A673 (cell line): ENCODE measurements around the gene FAM13A. TPM values are rescaled to one million over a fixed set of nuclear protein-coding genes. Genes with fewer than 3 reads are reported as not detected.

Experiments used
- BruUV-seq: library from RNA; stranded (reverse); fragments of 400-500 nt; replicated peaks from 2 replicates; lab custom pipeline; 2021; lab: Mats Ljungman, UMichigan
- CTCF ChIA-PET: fragments of 300-600 bp; sonication (Branson Sonifier 250); formaldehyde crosslinking; loops from one replicate; lab custom pipeline; 2022; ENCODE audit warnings: antibody characterized with exemption; lab: Charles Lee
- POLR2A ChIA-PET: fragments of 300-600 bp; sonication (Branson Sonifier 250); formaldehyde crosslinking; loops from one replicate; lab custom pipeline; 2022; ENCODE audit warnings: antibody characterized with exemption; ENCODE audit not compliant: low non-redundant PET; lab: Charles Lee
- DNase-seq: peaks from one replicate; pipeline ENCODE4 v3.0.0-alpha.2; 2015; ENCODE audit warnings: low spot score
- H3K27ac ChIP-seq: fragments of 200-600 bp; sonication (generic); 2 replicates; pipeline ENCODE4 v1.5.1; 2016; ENCODE audit warnings: mixed run types, low read depth, mild to moderate bottlenecking, mixed read lengths, antibody characterized with exemption, low read length; ENCODE audit not compliant: poor library complexity, severe bottlenecking
- H3K27me3 ChIP-seq: fragments of 200-600 bp; sonication (generic); replicated peaks from 2 replicates; pipeline ENCODE4 v1.6.1; 2017; ENCODE audit warnings: mixed run types, low read depth, mild to moderate bottlenecking, mixed read lengths, antibody characterized with exemption, low read length; ENCODE audit not compliant: insufficient read depth, poor library complexity
- H3K36me3 ChIP-seq: fragments of 200-600 bp; sonication (generic); 2 replicates; pipeline ENCODE4 v1.6.1; 2016; ENCODE audit warnings: mixed run types, mild to moderate bottlenecking, mixed read lengths, antibody characterized with exemption, low read length; ENCODE audit not compliant: insufficient read depth, poor library complexity, severe bottlenecking
- H3K4me1 ChIP-seq: fragments of 200-600 bp; sonication (generic); 2 replicates; pipeline ENCODE4 v1.6.1; 2017; ENCODE audit warnings: mixed run types, mild to moderate bottlenecking, mixed read lengths, antibody characterized with exemption, low read length; ENCODE audit not compliant: insufficient read depth, poor library complexity, severe bottlenecking
- H3K4me3 ChIP-seq: fragments of 200-600 bp; sonication (generic); 2 replicates; pipeline ENCODE4 v1.5.1; 2016; ENCODE audit warnings: low read depth, mixed run types, mild to moderate bottlenecking, mixed read lengths, low read length; ENCODE audit not compliant: poor library complexity, severe bottlenecking
- H3K9me3 ChIP-seq: fragments of 200-600 bp; sonication (generic); 2 replicates; pipeline ENCODE4 v1.6.1; 2016; ENCODE audit warnings: mixed run types, low read depth, mild to moderate bottlenecking, mixed read lengths, antibody characterized with exemption, low read length; ENCODE audit not compliant: poor library complexity, severe bottlenecking
- CTCF ChIP-seq: fragments of 300-800, 200-600 bp; sonication (generic); conservative IDR thresholded peaks from 2 replicates; pipeline ENCODE4 v1.5.1; 2017; ENCODE audit warnings: low read depth, mild to moderate bottlenecking, antibody characterized with exemption, low read length, moderate library complexity, mixed read lengths
- EZH2 ChIP-seq: fragments of 200-600 bp; sonication (generic); IDR thresholded peaks from 2 replicates; pipeline ENCODE4 v1.6.1; 2017; ENCODE audit warnings: borderline replicate concordance, low read depth, mild to moderate bottlenecking, mixed read lengths, antibody characterized with exemption, low read length; ENCODE audit not compliant: poor library complexity, severe bottlenecking
- intact Hi-C: fragments of 100-400 bp; cut with micrococcal nuclease; formaldehyde crosslinking; loops from one replicate; pipeline ENCODE4 v1.10.0; 2022; ENCODE audit not compliant: unreplicated experiment
- total RNA-seq: library from RNA; stranded (reverse); gene quantifications from 2 replicates; pipeline ENCODE4 v1.2.3, GENCODE V29; 2021

Gene FAM13A
- total RNA-seq, 1 experiment from 2014 or later, result 15.5 TPM

DNA sequence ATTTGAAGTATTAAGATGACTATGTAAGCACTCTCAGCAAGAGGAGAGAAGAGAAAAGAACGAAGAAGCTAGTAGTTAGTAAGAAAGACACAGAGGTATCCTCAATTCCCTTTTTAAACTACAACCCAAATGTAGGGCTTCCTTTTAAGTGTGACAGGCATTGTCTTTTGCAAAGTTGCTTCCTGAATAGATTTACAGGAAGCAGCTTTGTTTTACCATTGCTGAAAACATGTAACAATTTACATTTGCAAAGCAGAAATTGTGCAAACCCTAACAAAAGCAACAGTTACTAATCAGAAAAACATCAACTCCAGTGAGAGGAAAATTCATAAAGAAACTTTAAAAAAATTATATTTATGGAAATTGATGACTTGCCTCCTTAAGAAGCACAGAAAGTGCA is 96.4 kb downstream of the FAM13A start:
- CTCF ChIA-PET, result interaction anchor here (1.0 kb wide), 1 partner anchor 287 kb away, joined by 3 read pairs; no protein-coding TSS in a partner anchor
- no TSS peak for BruUV-seq
- POLR2A ChIA-PET, result no interaction called here
- intact Hi-C loops, result no loop called here
- no peaks in the 10 kb centered on the region for H3K9me3 ChIP-seq
- no peak overlapping the region for H3K27ac ChIP-seq
- no peaks in the 10 kb centered on the region for H3K36me3 ChIP-seq
- no peak overlapping the region for H3K4me3 ChIP-seq
- TF ChIP-seq CTCF, result no peak
- TF ChIP-seq EZH2, result no peak
- no peaks in the 10 kb centered on the region for H3K4me1 ChIP-seq
- no peaks in the 10 kb centered on the region for H3K27me3 ChIP-seq
- no peak for DNase-seq

GRCh38 chr4:88958080-88958479 is 98.9 kb downstream of the FAM13A start:
- ChIA-PET CTCF (no interaction called here), POLR2A (interaction anchor here (0.6 kb wide), 1 partner anchor 312 kb away, joined by 3 read pairs; no protein-coding TSS in a partner anchor)
- no peak for TF ChIP-seq CTCF
- TF ChIP-seq EZH2, result no peak
- Histone ChIP-seq H3K4me1 (no peaks in the 10 kb centered on the region), H3K4me3 (no peak overlapping the region), H3K27me3 (no peaks in the 10 kb centered on the region), H3K27ac (no peak overlapping the region), H3K36me3 (no peaks in the 10 kb centered on the region), H3K9me3 (no peaks in the 10 kb centered on the region)
- no TSS peak for BruUV-seq
- intact Hi-C loops, result no loop called here
- no peak for DNase-seq

DNA sequence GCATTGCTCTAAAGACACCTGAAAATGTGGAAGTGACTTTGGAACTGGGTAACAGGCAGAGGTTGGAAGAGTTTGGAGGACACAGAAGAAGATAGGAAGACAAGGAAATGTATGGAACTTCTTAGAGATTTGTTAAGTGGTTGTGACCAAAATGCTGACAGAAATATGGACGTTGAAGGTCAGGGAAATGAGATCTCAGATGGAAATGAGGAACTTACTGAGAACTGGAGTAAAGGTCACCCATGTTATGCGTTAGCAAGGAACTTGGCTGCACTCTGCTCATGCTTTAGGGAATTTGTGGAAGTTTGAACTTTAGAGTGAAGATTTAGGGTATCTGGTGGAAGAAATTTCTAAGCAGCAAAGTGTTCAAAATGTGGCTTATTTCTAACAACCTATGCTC is 99.4 kb downstream of the FAM13A start:
- intact Hi-C loops, result no loop called here
- H3K4me3 ChIP-seq, result no peak overlapping the region
- H3K27me3 ChIP-seq, result no peaks in the 10 kb centered on the region
- no peaks in the 10 kb centered on the region for H3K9me3 ChIP-seq
- CTCF ChIA-PET, result no interaction called here
- no peaks in the 10 kb centered on the region for H3K36me3 ChIP-seq
- POLR2A ChIA-PET, result no interaction called here
- BruUV-seq, result no TSS peak
- H3K4me1 ChIP-seq, result no peaks in the 10 kb centered on the region
- no peak overlapping the region for H3K27ac ChIP-seq
- DNase-seq, result no peak
- TF ChIP-seq CTCF (no peak), EZH2 (no peak)
